Measurements from ENCODE around the gene ZNF816.
"Not testable (repeated sequence)": the region's sequence is repeated elsewhere in the genome, so short reads cannot be mapped to it uniquely, and the experiment has no call there.

ZNF816 gene

DNA sequence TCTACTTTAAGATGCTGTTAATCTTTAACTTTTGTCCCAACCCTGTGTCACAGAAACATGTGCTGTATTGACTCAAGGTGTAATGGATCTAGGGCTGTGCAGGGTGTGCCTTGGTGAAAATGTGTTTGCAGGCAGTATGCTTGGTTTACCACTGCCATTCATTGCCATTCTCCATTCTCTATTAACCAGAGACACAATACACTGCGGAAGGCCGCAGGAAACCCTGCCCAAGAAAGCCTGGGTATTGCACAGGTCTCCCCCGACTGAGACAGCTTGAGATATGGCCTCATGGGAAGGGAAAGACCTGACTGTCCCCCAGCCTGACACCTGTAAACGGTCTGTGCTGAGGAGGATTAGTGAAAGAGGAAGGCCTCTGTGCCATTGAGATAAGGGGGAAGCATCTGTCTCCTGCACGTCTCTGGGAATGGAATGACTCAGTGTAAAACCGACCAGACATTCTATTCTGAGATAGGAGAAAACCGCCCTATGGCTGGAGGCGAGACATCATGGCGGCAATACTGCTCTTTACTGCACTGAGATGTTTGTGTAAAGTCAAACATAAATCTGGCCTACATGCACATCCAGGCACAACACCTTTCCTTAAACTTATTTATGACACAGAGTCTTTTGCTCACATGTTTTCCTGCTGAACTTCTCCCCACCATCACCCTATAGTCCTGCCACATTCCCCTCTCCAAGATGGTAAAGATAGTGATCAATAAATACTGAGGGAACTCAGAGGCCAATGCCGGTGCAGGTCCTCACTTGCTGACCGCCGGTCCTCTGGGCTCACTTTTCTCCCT lies 26.3 kb downstream of the ZNF816 start:
- H3K36me3 Mint-ChIP-seq (ENCODE audit: low read depth), result peaks cover 56% of the 10 kb centered on the region
- peak overlapping the region; percentile 17 for H3K27ac Mint-ChIP-seq
- H3K9me3 Mint-ChIP-seq, result no peaks in the 10 kb centered on the region

GRCh38 chr19:52935434-52935833 lies 27.2 kb downstream of the ZNF816 start:
- peaks cover 56% of the 10 kb centered on the region for H3K36me3 Mint-ChIP-seq (ENCODE audit: low read depth)
- no peaks in the 10 kb centered on the region for H3K9me3 Mint-ChIP-seq
- no peak overlapping the region for H3K4me3 Mint-ChIP-seq
- H3K4me1 Mint-ChIP-seq (ENCODE audit: low read depth), result peaks cover 42% of the 10 kb centered on the region
- intact Hi-C loops (cut with micrococcal nuclease), result no loop called here
- H3K27ac Mint-ChIP-seq, result no peak overlapping the region
- no peaks in the 10 kb centered on the region for H3K27me3 Mint-ChIP-seq

More for the DNA sequence above, 26.3 kb downstream of the ZNF816 start:
- no peak overlapping the region for H3K4me3 Mint-ChIP-seq
- H3K27me3 Mint-ChIP-seq, result no peaks in the 10 kb centered on the region
- peaks cover 47% of the 10 kb centered on the region for H3K4me1 Mint-ChIP-seq (ENCODE audit: low read depth)
- intact Hi-C loops (cut with micrococcal nuclease), result no loop called here

DNA sequence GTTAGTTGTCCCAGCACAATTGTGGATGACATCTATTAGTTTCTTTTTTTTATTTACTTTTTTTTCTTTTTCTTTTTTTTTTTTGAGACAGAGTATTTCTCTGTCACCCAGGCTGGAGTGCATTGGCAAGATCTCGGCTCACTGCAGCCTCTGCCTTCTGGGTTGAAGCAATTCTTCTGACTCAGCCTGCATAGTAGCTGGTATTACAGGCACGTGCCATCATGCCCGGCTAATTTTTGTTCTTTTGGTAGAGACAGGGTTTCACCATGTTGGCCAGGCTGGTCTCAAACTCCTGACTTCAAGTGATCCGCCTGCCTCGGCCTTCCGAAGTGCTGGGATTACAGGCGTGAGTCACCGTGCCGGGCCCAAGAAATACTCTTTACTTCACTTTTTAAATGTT lies 38.0 kb downstream of the ZNF816 start:
- intact Hi-C loops (cut with micrococcal nuclease), result loop anchor here (5.0 kb wide), 1 partner anchor 38 kb away; the partner anchor contains the start of gene ZNF816
- H3K4me3 Mint-ChIP-seq, H3K9me3 Mint-ChIP-seq, H3K27me3 Mint-ChIP-seq: not testable (repeated sequence)
- peak overlapping the region; percentile 94 for H3K27ac Mint-ChIP-seq
- H3K36me3 Mint-ChIP-seq (ENCODE audit: low read depth), result peaks cover 39% of the 10 kb centered on the region
- H3K4me1 Mint-ChIP-seq (ENCODE audit: low read depth), result peaks cover 42% of the 10 kb centered on the region

GRCh38 chr19:52923778-52924593 lies 38.7 kb downstream of the ZNF816 start:
- Mint-ChIP-seq H3K9me3 (no peaks in the 10 kb centered on the region), H3K4me3 (peak overlapping the region; percentile 81), H3K27me3 (no peaks in the 10 kb centered on the region), H3K36me3 (ENCODE audit: low read depth) (peaks cover 39% of the 10 kb centered on the region), H3K4me1 (ENCODE audit: low read depth) (peaks cover 42% of the 10 kb centered on the region), H3K27ac (peak overlapping the region; percentile 94)
- intact Hi-C loops (cut with micrococcal nuclease), result loop anchor here (1.0 to 5.0 kb wide), 3 partner anchors 19 to 38 kb away; partner anchors contain the start of genes ZNF320 and ZNF816

GRCh38 chr19:52922841-52923777 lies 39.6 kb downstream of the ZNF816 start, which contains the start of gene ZNF888:
ZNF888 (minus strand) TSS chr19:52923428; CDS start chr19:52917873, 5,555 bp downstream.
- Mint-ChIP-seq H3K27ac (peak within 1 kb of the TSS; percentile 94), H3K9me3 (no peaks in the 10 kb centered on the region), H3K4me3 (peak within 1 kb of the TSS; percentile 81), H3K36me3 (ENCODE audit: low read depth) (peaks cover 34% of the 10 kb centered on the region), H3K27me3 (no peaks in the 10 kb centered on the region), H3K4me1 (ENCODE audit: low read depth) (peaks cover 42% of the 10 kb centered on the region)
- intact Hi-C loops (cut with micrococcal nuclease), result loop anchor here (1.0 to 5.0 kb wide), 3 partner anchors 20 to 39 kb away; partner anchors contain the start of genes ZNF320 and ZNF816

DNA sequence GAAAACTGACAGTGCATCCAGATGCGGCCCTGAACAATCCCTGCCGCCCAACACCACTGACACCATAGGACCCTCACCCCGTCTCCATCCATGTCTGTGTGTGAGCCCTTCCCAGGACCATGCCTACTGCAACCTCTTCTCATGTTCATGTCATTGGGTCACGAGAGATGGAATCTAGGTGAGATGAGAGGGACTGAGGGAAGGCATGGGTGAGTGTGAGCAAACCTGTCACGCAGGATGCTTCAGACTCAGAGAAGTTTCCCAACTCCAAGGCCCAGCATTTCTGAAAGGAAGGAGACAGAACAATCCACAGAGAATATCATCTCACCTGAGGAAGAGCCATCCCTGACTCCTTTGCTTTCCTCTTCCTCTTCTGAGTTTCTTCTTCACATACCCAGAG lies 45.1 kb downstream of the ZNF816 start:
- intact Hi-C loops (cut with micrococcal nuclease), result no loop called here
- peaks cover 71% of the 10 kb centered on the region for H3K36me3 Mint-ChIP-seq (ENCODE audit: low read depth)
- no peak overlapping the region for H3K4me3 Mint-ChIP-seq
- H3K27me3 Mint-ChIP-seq, result no peaks in the 10 kb centered on the region
- H3K27ac Mint-ChIP-seq, result no peak overlapping the region
- H3K9me3 Mint-ChIP-seq, result no peaks in the 10 kb centered on the region
- H3K4me1 Mint-ChIP-seq (ENCODE audit: low read depth), result peaks cover 17% of the 10 kb centered on the region

GRCh38 chr19:52910648-52911047 lies 52.0 kb downstream of the ZNF816 start:
- no peak overlapping the region for H3K27ac Mint-ChIP-seq
- H3K4me3 Mint-ChIP-seq, result no peak overlapping the region
- intact Hi-C loops (cut with micrococcal nuclease), result no loop called here
- no peaks in the 10 kb centered on the region for H3K27me3 Mint-ChIP-seq
- peaks cover 49% of the 10 kb centered on the region for H3K9me3 Mint-ChIP-seq
- H3K36me3 Mint-ChIP-seq (ENCODE audit: low read depth), result peaks cover 100% of the 10 kb centered on the region
- peaks cover 7% of the 10 kb centered on the region for H3K4me1 Mint-ChIP-seq (ENCODE audit: low read depth)

- H3K27me3 Mint-ChIP-seq; H3K4me1 Mint-ChIP-seq (ENCODE audit: low read depth); H3K27ac Mint-ChIP-seq; H3K4me3 Mint-ChIP-seq; intact Hi-C loops (cut with micrococcal nuclease): not testable (repeated sequence)
- Mint-ChIP-seq H3K36me3 (ENCODE audit: low read depth) (peaks cover 42% of the 10 kb centered on the region), H3K9me3 (peaks cover 29% of the 10 kb centered on the region)
These were observed 58.5 kb downstream of the ZNF816 start for GRCh38 chr19:52904052-52904780.

DNA sequence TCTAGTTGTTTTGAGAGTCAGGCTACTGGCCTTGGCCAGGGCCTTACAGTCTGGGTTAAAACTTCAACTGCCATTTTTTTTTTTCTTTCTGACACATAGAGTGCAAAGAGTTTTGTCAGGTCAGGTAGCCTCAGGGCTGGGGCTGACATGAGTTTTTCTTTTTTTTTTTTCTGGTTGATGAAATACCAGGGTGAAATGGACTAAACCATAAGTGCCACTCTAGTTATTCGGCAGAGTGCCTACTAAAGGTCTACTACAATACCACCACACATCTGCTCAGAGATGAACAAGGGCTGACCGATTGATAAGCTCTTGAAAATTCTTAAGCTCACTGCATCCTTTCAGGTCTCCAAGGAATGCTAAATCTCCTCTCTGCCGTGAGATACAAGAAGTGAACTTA lies 60.8 kb downstream of the ZNF816 start:
- Mint-ChIP-seq H3K27me3 (no peaks in the 10 kb centered on the region), H3K4me1 (ENCODE audit: low read depth) (peaks cover 3% of the 10 kb centered on the region), H3K4me3 (no peak overlapping the region), H3K36me3 (ENCODE audit: low read depth) (peaks cover 28% of the 10 kb centered on the region), H3K9me3 (peaks cover 15% of the 10 kb centered on the region), H3K27ac (no peak overlapping the region)
- intact Hi-C loops (cut with micrococcal nuclease), result no loop called here
